H54 (cell line): ENCODE results near the gene KRT86.

Experiments
- DNase-seq: peaks from one replicate; pipeline ENCODE4 v3.0.0; 2011; ENCODE audit warnings: low spot score, mixed read lengths; ENCODE audit not compliant: insufficient read length
- FAIRE-seq: peaks from 3 replicates; lab custom pipeline; 2011; peaks lifted over from hg19 to GRCh38; lab: Jason Lieb, UNC
- POLR2A ChIP-seq: IDR thresholded peaks from 2 replicates; pipeline ENCODE4 v1.6.1; 2011; ENCODE audit warnings: low read depth, mild to moderate bottlenecking, low read length

Gene KRT86

GRCh38 chr12:52321418-52321817 is 47.0 kb downstream of the KRT86 start:
- TF ChIP-seq POLR2A, result no peak
- DNase-seq (no peak), FAIRE-seq (no peak)

GRCh38 chr12:52322069-52322468 is 47.6 kb downstream of the KRT86 start:
- FAIRE-seq (no peak), DNase-seq (no peak)
- TF ChIP-seq POLR2A, result no peak

- no peak for TF ChIP-seq POLR2A
- FAIRE-seq, result no peak
- no peak for DNase-seq
Observed at GRCh38 chr12:52323001-52323400, 48.6 kb downstream of the KRT86 start.

- FAIRE-seq (no peak), DNase-seq (no peak)
- no peak for TF ChIP-seq POLR2A
Observed at GRCh38 chr12:52323416-52324152, 49.1 kb downstream of the KRT86 start.

- no peak for FAIRE-seq
- no peak for DNase-seq
- TF ChIP-seq POLR2A, result no peak
Observed at GRCh38 chr12:52324153-52324444, 49.7 kb downstream of the KRT86 start.

- FAIRE-seq, result peak; percentile 93
- TF ChIP-seq POLR2A, result no peak
- peak; percentile 99 for DNase-seq
Observed at GRCh38 chr12:52327052-52327829, 52.8 kb downstream of the KRT86 start.

- FAIRE-seq (no peak), DNase-seq (no peak)
Observed at GRCh38 chr12:52327830-52328500, 53.5 kb downstream of the KRT86 start.

GRCh38 chr12:52331039-52331438 is 56.6 kb downstream of the KRT86 start:
- DNase-seq (no peak), FAIRE-seq (no peak)
- TF ChIP-seq POLR2A, result no peak

More at GRCh38 chr12:52327830-52328500, 53.5 kb downstream of the KRT86 start:
- TF ChIP-seq POLR2A, result no peak

GRCh38 chr12:52331833-52332232 is 57.4 kb downstream of the KRT86 start:
- no peak for FAIRE-seq
- no peak for TF ChIP-seq POLR2A
- DNase-seq, result no peak

GRCh38 chr12:52332381-52332780 is 57.9 kb downstream of the KRT86 start:
- TF ChIP-seq POLR2A, result no peak
- no peak for FAIRE-seq
- DNase-seq, result no peak

- DNase-seq (no peak), FAIRE-seq (no peak)
- no peak for TF ChIP-seq POLR2A
Observed at GRCh38 chr12:52333321-52333720, 58.9 kb downstream of the KRT86 start.

- DNase-seq (no peak), FAIRE-seq (no peak)
- TF ChIP-seq POLR2A, result no peak
Observed at GRCh38 chr12:52334185-52334584, 59.7 kb downstream of the KRT86 start.

GRCh38 chr12:52335598-52336262 is 61.3 kb downstream of the KRT86 start:
- no peak for TF ChIP-seq POLR2A
- no peak for DNase-seq
- no peak for FAIRE-seq

GRCh38 chr12:52336641-52337040 is 62.2 kb downstream of the KRT86 start:
- FAIRE-seq, result no peak
- DNase-seq, result no peak
- no peak for TF ChIP-seq POLR2A

GRCh38 chr12:52337054-52337453 is 62.6 kb downstream of the KRT86 start:
- no peak for DNase-seq
- no peak for FAIRE-seq
- no peak for TF ChIP-seq POLR2A
